Lung (tissue), 12 donors: ENCODE measurements around the gene TAS2R1. TPM values are rescaled to one million over a fixed set of nuclear protein-coding genes. Genes with fewer than 3 reads are reported as not detected.

ENCODE experiments used
- ATAC-seq: fragments of 200-7000 bp; cut with Tn5 transposase; one replicate; pipeline ENCODE4 v1.9.1; 2020; ENCODE audit warnings: moderate number of reproducible peaks; ENCODE audit not compliant: insufficient read depth, low FRiP score
- DNase-seq, 3 donors: peaks; one replicate each; pipeline ENCODE4 v3.0.0-alpha.2; 2013 to 2017
- H3K27ac ChIP-seq, 2 donors: one replicate each; pipeline ENCODE4 v1.5.1; 2013; ENCODE audit warnings: mild to moderate bottlenecking in 2 of 2, moderate library complexity in 2 of 2, control low read depth in 1 of 2, inconsistent platforms in 1 of 2, low read depth in 1 of 2, low read length in 1 of 2
- H3K27me3 ChIP-seq, 3 donors: one replicate each; pipeline ENCODE4 v1.5.1; 2013; ENCODE audit warnings: low read length in 2 of 3; ENCODE audit not compliant: control insufficient read depth in 3 of 3, insufficient read depth in 3 of 3
- H3K36me3 ChIP-seq, 4 donors: one replicate each; pipeline ENCODE4 v1.5.1; 2013; ENCODE audit warnings: low read length in 4 of 4, mild to moderate bottlenecking in 1 of 4, moderate library complexity in 1 of 4; ENCODE audit not compliant: control insufficient read depth in 4 of 4, insufficient read depth in 4 of 4
- H3K4me1 ChIP-seq, 5 donors: one replicate each; pipeline ENCODE4 v1.5.1; 2013; ENCODE audit warnings: low read length in 5 of 5, mild to moderate bottlenecking in 2 of 5, moderate library complexity in 1 of 5; ENCODE audit not compliant: control insufficient read depth in 5 of 5, insufficient read depth in 5 of 5
- H3K4me3 ChIP-seq: one replicate; pipeline ENCODE4 v1.5.1; 2013; ENCODE audit warnings: mild to moderate bottlenecking, control low read depth, moderate library complexity
- H3K9ac ChIP-seq, 2 donors: one replicate each; pipeline ENCODE4 v1.5.1; 2013; ENCODE audit warnings: low read length in 2 of 2, control low read depth in 1 of 2; ENCODE audit not compliant: insufficient read depth in 1 of 2
- H3K9me3 ChIP-seq, 4 donors: one replicate each; pipeline ENCODE4 v1.5.1; 2013; ENCODE audit warnings: low read length in 3 of 4, mild to moderate bottlenecking in 1 of 4, moderate library complexity in 1 of 4; ENCODE audit not compliant: control insufficient read depth in 4 of 4, insufficient read depth in 3 of 4
- WGBS, 2 donors: extraction: QIAGEN DNeasy Blood & Tissue Kit; methylation state at CpG; one replicate each; pipeline ENCODE4 v1.1.7; 2013; 5-methylcytosine and 5-hydroxymethylcytosine counted together
- polyA plus RNA-seq, 2 donors: library from polyadenylated mRNA; stranded (reverse); fragments of 200-250 nt; gene quantifications; one replicate each; pipeline ENCODE4 v1.2.1, GENCODE V29; 2013
- total RNA-seq, 2 donors: library from RNA; depleted of rRNA in 1 of 2; stranded (reverse); fragments of >200 nt in 1 of 2; gene quantifications; one replicate each; pipeline ENCODE4 v1.2.1, GENCODE V29; 2014 to 2021
- TF ChIP-seq, protein P1 (sequence below): IDR thresholded peaks from 2 replicates; pipeline ENCODE4 v1.5.1; 2012; ENCODE audit warnings: mild to moderate bottlenecking; ENCODE audit errors: control extremely low read depth, extremely low read depth
- donor health status: control.
- donor health status: control.
- donor health status: Bipolar disorder and iron deficiency.
- donor health status: healthy.
- donor health status: DM: yes; HTN: yes; CAD: no.

TAS2R1 gene
- total and polyA plus RNA-seq, 4 donors = 0.85 TPM; not detected in 3

DNA sequence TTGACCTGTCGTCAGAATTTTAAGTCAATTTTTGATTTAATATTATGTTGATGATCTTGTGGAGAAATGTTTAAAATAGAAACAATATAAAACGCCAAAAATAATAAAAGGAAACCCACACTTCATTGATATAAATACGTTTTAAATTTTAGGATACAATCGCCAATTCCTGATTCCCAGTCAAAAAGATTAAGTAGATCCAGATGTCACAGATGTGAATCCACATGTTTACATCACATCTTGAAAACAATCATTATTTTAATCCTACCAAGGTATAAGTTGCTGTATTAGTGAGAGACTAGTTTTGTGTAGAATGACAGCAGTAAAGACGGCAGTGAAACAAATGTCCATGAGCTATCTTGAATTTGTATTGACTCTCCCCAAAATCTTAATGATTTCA is 4.9 kb downstream of the TAS2R1 start:
- ATAC-seq (no peak), DNase-seq (no peak)
- Histone ChIP-seq H3K27me3 (no peaks in the 10 kb centered on the region), H3K9me3 (no peaks in the 10 kb centered on the region), H3K27ac (no peak overlapping the region), H3K4me1 (peaks cover 0 to 5% (median 0%) of the 10 kb centered on the region in 5 donors), H3K36me3 (no peaks in the 10 kb centered on the region), H3K4me3 (no peak overlapping the region), H3K9ac (no peak overlapping the region)
- TF ChIP-seq, protein P1, sequence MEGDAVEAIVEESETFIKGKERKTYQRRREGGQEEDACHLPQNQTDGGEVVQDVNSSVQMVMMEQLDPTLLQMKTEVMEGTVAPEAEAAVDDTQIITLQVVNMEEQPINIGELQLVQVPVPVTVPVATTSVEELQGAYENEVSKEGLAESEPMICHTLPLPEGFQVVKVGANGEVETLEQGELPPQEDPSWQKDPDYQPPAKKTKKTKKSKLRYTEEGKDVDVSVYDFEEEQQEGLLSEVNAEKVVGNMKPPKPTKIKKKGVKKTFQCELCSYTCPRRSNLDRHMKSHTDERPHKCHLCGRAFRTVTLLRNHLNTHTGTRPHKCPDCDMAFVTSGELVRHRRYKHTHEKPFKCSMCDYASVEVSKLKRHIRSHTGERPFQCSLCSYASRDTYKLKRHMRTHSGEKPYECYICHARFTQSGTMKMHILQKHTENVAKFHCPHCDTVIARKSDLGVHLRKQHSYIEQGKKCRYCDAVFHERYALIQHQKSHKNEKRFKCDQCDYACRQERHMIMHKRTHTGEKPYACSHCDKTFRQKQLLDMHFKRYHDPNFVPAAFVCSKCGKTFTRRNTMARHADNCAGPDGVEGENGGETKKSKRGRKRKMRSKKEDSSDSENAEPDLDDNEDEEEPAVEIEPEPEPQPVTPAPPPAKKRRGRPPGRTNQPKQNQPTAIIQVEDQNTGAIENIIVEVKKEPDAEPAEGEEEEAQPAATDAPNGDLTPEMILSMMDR = no peak
- WGBS, 2 donors = 85 to 90% methylated on average over 5 of the region's 5 CpGs

DNA sequence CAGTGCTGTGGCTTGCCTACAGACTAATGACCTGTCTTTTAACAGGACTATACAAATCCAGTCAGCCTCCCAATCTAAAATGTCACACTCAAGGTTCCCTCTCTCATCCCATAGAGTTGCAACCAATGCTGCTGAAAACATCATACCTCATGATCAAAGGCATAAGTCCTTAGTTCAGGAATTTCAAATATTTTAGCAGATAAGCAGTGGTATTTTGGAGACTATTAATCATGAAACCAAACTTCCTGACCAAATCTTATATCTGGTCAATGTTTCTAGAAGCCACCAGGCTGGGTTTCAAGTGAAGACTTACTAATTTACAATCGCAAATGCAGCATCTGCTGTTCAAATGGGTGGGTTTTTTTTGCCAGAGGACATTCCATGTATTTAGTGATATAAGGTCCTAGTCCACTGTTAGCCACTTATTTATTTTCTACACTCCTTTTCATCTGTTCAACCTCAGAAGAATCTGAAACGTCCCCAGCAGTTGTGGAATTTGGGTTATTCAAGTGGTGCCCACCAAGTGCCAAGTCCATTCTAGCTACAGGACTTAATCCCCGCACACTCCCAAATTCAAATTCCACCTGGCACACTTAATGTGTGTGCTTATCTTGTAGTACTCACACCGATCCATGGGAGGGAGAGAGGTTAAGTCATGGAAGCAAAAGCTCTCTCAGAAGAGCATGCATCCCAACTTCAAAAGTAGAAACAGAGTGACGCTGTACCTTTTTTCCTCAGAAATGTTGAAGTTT is 5.8 kb downstream of the TAS2R1 start:
- peaks cover 0 to 5% (median 0%) of the 10 kb centered on the region in 5 donors for H3K4me1 ChIP-seq
- H3K27ac ChIP-seq = no peak overlapping the region
- no peak overlapping the region for H3K4me3 ChIP-seq
- DNase-seq (no peak), ATAC-seq (no peak)
- H3K36me3 ChIP-seq = no peaks in the 10 kb centered on the region
- 68 to 84% methylated on average over 5 of the region's 5 CpGs for WGBS, 2 donors
- TF ChIP-seq, protein P1 = no peak
- H3K9me3 ChIP-seq = no peaks in the 10 kb centered on the region
- H3K9ac ChIP-seq = no peak overlapping the region
- H3K27me3 ChIP-seq = no peaks in the 10 kb centered on the region

DNA sequence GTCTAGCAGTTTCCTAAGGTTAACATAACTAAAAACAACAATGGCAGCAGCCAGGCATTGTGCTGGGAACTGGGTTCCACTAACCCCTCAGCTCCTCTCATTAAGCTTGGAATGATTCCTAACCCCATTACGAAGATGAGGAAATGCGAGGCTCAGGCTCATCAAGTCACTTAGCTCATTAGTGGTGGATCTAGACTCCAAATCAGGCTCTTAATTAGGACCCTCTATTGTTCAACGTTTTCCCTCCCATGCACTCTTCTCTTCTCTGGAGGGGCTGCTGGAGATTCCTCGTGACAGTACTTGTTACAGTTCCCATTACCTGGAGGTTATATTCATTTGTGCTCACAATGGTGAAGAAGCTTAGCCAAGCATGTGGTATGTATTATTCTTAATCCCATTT is 6.5 kb downstream of the TAS2R1 start:
- Histone ChIP-seq H3K4me1 (peaks cover 0 to 5% (median 0%) of the 10 kb centered on the region in 5 donors), H3K27me3 (no peaks in the 10 kb centered on the region), H3K27ac (no peak overlapping the region), H3K4me3 (no peak overlapping the region), H3K9me3 (no peaks in the 10 kb centered on the region), H3K36me3 (no peaks in the 10 kb centered on the region), H3K9ac (no peak overlapping the region)
- 80 to 82% methylated on average over 4 of the region's 4 CpGs for WGBS, 2 donors
- DNase-seq = no peak
- no peak for ATAC-seq
- TF ChIP-seq, protein P1 = no peak
